Sigmoid colon (tissue), 4 donors: ENCODE measurements around the gene MAL.

Experiments used
- CTCF ChIP-seq, 4 experiments: fragments of 450-650 bp in 3 of 4; fragments of 200-600 bp in 1 of 4; IDR thresholded peaks; one replicate each; pipeline ENCODE4 v1.5.1; 2016 to 2019; ENCODE audit warnings: antibody characterized with exemption in 4 of 4, mild to moderate bottlenecking in 3 of 4, moderate library complexity in 2 of 4
- EP300 ChIP-seq, 4 donors: sonication (generic); formaldehyde crosslinking; IDR thresholded peaks; one replicate each; pipeline ENCODE4 v1.6.1; 2017; ENCODE audit warnings: antibody characterized with exemption in 4 of 4
- POLR2A ChIP-seq, 2 donors: fragments of 450-650 bp; IDR thresholded peaks; one replicate each; pipeline ENCODE4 v1.6.1; 2016; ENCODE audit warnings: antibody characterized with exemption in 2 of 2, mild to moderate bottlenecking in 2 of 2, moderate library complexity in 2 of 2
- POLR2AphosphoS5 ChIP-seq, 4 donors: sonication (generic); formaldehyde crosslinking; IDR thresholded peaks; one replicate each; pipeline ENCODE4 v1.6.1; 2017; ENCODE audit warnings: antibody characterized with exemption in 4 of 4

GRCh38 chr2:95079199-95079683 is 53.7 kb downstream of the MAL start:
- TF ChIP-seq CTCF (IDR thresholded peaks at IDR 0.05) (no peak), EP300 (IDR thresholded peaks at IDR 0.05) (no peak), POLR2A (IDR thresholded peaks at IDR 0.05) (no peak), POLR2AphosphoS5 (IDR thresholded peaks at IDR 0.05) (no peak)
